ENCODE data around the gene SPATS2. TPM values are rescaled to one million over a fixed set of nuclear protein-coding genes. Genes with fewer than 3 reads are reported as not detected.
"Not testable (repeated sequence)": the region's sequence is repeated elsewhere in the genome, so short reads cannot be mapped to it uniquely, and the experiment has no call there.

The SPATS2 gene
- total RNA-seq, 2 experiments from 2014 or later: 10.6 to 18.8 TPM

DNA sequence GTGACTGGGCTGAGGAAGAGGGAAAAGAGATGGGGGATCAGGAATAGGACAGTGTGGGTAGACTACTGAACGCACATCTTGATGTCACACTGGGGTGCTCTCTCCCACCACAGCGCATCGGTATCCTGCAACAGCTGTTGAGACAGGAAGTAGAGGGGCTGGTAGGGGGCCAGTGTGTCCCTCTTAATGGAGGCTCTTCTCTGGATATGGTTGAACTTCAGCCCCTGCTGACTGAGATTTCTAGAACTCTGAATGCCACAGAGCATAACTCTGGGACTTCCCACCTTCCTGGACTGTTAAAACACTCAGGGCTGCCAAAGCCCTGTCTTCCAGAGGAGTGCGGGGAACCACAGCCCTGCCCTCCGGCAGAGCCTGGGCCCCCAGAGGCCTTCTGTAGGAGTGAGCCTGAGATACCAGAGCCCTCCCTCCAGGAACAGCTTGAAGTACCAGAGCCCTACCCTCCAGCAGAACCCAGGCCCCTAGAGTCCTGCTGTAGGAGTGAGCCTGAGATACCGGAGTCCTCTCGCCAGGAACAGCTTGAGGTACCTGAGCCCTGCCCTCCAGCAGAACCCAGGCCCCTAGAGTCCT lies 37.1 kb upstream of the SPATS2 start:
- ChIA-PET CTCF (interaction anchor here (1.1 to 2.0 kb wide), 2 partner anchors 12 to 41 kb away, joined by 4 to 17 read pairs; no protein-coding TSS in a partner anchor), POLR2A (no interaction called here)
- no peak for ATAC-seq
- no peak for DNase-seq
- Mint-ChIP-seq H3K4me1 (peaks cover 7% of the 10 kb centered on the region), H3K4me3 (no peak overlapping the region), H3K9me3 (ENCODE audit: low read depth) (no peaks in the 10 kb centered on the region), H3K36me3 (ENCODE audit: low read depth) (peaks cover 33% of the 10 kb centered on the region), H3K27me3 (peaks cover 29% of the 10 kb centered on the region), H3K27ac (no peak overlapping the region)
- intact Hi-C loops (cut with DNase I, micrococcal nuclease): no loop called here

DNA sequence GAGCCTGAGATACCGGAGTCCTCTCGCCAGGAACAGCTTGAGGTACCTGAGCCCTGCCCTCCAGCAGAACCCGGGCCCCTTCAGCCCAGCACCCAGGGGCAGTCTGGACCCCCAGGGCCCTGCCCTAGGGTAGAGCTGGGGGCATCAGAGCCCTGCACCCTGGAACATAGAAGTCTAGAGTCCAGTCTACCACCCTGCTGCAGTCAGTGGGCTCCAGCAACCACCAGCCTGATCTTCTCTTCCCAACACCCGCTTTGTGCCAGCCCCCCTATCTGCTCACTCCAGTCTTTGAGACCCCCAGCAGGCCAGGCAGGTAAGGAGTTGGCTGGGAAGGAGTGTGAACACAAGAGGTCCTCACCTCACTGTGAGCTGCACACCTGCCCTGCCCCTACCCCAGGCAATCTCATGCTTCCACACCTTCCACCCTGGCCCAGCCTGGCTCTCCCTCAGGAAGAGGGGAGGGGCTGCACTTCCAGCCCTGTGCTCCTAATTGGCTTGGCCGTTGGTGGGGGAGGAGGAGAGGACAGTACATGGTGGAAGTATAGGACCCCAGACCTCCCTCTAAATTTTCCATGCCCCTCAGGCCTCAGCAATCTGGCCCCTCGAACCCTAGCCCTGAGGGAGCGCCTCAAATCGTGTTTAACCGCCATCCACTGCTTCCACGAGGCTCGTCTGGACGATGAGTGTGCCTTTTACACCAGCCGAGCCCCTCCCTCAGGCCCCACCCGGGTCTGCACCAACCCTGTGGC lies 36.5 kb upstream of the SPATS2 start:
- Mint-ChIP-seq H3K27ac (no peak overlapping the region), H3K4me3 (no peak overlapping the region), H3K36me3 (ENCODE audit: low read depth) (peaks cover 32% of the 10 kb centered on the region), H3K4me1 (peaks cover 9% of the 10 kb centered on the region), H3K9me3 (ENCODE audit: low read depth) (no peaks in the 10 kb centered on the region), H3K27me3 (peaks cover 36% of the 10 kb centered on the region)
- CTCF ChIA-PET: interaction anchor here (0.5 to 2.3 kb wide), 11 partner anchors 8 to 184 kb away, joined by 3 to 20 read pairs (median 6); partner anchors contain the start of genes DNAJC22, PRPH, SPATS2 and TROAP
- POLR2A ChIA-PET: no interaction called here
- DNase-seq (no peak), ATAC-seq (no peak)
- intact Hi-C loops (cut with DNase I, micrococcal nuclease): no loop called here

DNA sequence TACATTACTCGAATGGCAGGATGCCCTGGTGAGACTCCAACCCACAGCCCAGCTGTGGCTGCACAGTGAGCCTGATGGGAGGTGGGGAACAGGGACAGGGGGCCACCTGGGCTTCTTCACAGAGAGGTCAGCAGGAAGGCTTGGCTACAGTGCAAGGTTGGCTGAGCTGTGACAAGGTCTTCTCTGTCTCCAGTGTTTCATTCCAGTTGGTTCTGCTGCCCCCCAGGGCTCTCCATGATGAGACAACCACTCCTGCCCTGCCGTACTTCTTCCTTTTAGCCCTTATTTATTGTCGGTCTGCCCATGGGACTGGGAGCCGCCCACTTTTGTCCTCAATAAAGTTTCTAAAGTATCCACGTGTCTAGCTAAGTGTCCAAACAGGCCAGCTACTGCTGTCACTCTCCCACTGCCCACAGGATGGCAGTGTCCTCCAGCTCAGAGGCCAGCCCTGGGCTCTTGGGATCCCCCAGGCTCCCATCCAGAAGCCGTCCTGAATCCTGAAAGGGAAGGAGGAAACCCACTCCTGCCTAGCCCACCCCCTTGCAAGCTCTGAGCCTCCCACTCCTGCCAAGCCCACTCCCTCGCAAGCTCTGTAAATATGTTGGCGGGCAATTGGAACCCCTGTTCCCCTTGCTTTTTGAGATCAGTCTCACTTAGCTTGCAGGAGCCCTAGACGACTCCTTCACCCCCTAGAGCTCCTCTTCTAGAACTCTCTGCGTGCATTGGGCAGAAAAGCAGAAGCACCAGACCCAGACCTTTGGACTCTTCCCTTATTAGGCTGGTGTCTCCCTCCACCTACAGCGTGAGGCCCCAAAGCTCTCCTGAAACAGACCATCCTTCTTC lies 35.7 kb upstream of the SPATS2 start:
- ATAC-seq (no peak), DNase-seq (no peak)
- peaks cover 29% of the 10 kb centered on the region for H3K36me3 Mint-ChIP-seq (ENCODE audit: low read depth)
- ChIA-PET CTCF (interaction anchor here (0.5 to 2.3 kb wide), 17 partner anchors 9 to 240 kb away, joined by 3 to 20 read pairs (median 4); partner anchors contain the start of genes DHH, DNAJC22, PRPH and SPATS2), POLR2A (interaction anchor here (0.6 to 1.1 kb wide), 3 partner anchors 9 to 61 kb away, joined by 3 to 6 read pairs (median 4); partner anchors contain the start of gene TROAP)
- peaks cover 37% of the 10 kb centered on the region for H3K27me3 Mint-ChIP-seq
- no peak overlapping the region for H3K4me3 Mint-ChIP-seq
- H3K27ac Mint-ChIP-seq: no peak overlapping the region
- intact Hi-C loops (cut with DNase I, micrococcal nuclease): no loop called here
- no peaks in the 10 kb centered on the region for H3K9me3 Mint-ChIP-seq (ENCODE audit: low read depth)
- peaks cover 10% of the 10 kb centered on the region for H3K4me1 Mint-ChIP-seq

DNA sequence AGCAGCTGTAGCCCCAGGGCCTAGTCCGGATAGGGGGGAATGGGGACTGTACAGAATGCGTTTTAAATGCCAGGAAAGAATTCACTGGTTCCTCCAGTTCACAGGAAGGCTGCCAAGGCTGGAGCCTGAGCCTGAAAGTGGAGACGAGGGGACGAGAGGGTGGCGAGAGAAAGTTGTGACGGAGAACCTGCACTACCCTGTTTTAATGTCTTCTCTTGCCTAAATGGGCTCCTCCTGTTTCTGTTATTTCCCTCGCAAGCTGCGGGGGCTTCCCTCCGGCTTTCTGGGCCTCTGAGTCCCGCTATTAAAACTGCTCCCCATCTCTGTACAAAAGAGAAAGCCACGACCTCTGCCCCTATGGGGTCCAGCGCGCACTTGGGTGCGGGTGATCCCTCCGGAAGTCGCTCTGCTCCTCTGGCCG lies 34.8 kb upstream of the SPATS2 start:
- DNase-seq (no peak), ATAC-seq (no peak)
- ChIA-PET POLR2A (interaction anchor here (1.1 kb wide), 2 partner anchors 10 to 11 kb away, joined by 3 to 6 read pairs; partner anchors contain the start of gene TROAP), CTCF (interaction anchor here (0.5 to 2.3 kb wide), 10 partner anchors 9 to 238 kb away, joined by 3 to 20 read pairs (median 6); partner anchors contain the start of genes DHH, DNAJC22, PRPH and TROAP)
- Mint-ChIP-seq H3K4me1 (peaks cover 18% of the 10 kb centered on the region), H3K9me3 (ENCODE audit: low read depth) (no peaks in the 10 kb centered on the region), H3K36me3 (ENCODE audit: low read depth) (peaks cover 25% of the 10 kb centered on the region), H3K27ac (no peak overlapping the region), H3K27me3 (peaks cover 45% of the 10 kb centered on the region), H3K4me3 (no peak overlapping the region)
- intact Hi-C loops (cut with DNase I, micrococcal nuclease): no loop called here

DNA sequence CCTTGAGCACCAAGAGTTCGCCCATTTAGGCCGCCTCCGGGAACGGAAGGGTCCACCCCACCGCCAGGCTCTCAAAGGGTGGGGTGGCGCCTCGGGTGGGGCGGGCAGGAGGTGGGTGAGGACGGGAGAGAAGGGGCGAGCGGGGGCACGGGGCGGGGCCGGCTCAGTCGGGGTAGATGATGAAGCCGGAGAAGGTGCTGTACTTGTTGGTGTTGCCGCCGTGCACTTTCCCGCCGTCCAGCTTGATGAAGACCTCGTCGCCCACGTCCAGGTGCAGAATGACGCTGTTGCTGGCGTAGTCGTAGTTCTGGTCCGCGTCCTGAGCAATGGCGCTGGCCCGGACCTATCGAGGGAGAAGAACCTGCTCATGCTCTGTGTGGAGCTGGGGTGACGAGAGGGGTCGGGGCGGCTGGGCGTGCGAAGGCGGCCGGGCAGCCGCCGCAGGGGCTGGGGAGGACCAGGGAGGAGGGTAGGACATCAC lies 34.3 kb upstream of the SPATS2 start:
- Mint-ChIP-seq H3K27ac (no peak overlapping the region), H3K9me3 (ENCODE audit: low read depth) (no peaks in the 10 kb centered on the region), H3K27me3 (peaks cover 49% of the 10 kb centered on the region), H3K36me3 (ENCODE audit: low read depth) (peaks cover 22% of the 10 kb centered on the region), H3K4me1 (peaks cover 23% of the 10 kb centered on the region), H3K4me3 (peak overlapping the region; percentile 45)
- POLR2A ChIA-PET: interaction anchor here (0.7 kb wide), 1 partner anchor 10 kb away, joined by 3 read pairs; the partner anchor contains the start of gene TROAP
- ATAC-seq: no peak
- CTCF ChIA-PET: interaction anchor here (1.3 to 2.3 kb wide), 4 partner anchors 9 to 37 kb away, joined by 4 to 20 read pairs (median 6); partner anchors contain the start of gene DNAJC22
- intact Hi-C loops (cut with DNase I, micrococcal nuclease): no loop called here
- no peak for DNase-seq

DNA sequence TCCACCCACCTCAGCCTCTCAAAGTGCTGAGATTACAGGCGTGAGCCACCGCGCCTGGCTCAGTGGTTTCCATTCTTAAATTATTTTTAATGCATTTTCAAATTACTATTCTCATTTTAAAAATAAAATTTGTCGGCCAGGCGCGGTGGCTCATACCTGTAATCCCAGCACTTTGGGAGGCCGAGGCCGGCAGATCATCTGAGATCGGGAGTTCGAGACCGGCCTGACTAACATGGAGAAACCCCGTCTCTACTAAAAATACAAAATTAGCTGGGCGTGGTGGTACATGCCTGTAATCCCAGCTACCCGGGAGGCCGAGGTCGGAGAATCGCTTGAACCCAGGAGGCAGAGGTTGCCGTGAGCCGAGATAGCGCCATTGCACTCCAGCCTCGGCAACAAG lies 33.5 kb upstream of the SPATS2 start:
- DNase-seq; H3K9me3 Mint-ChIP-seq (ENCODE audit: low read depth); intact Hi-C loops (cut with DNase I, micrococcal nuclease); POLR2A ChIA-PET; ATAC-seq; H3K4me3 Mint-ChIP-seq; H3K27ac Mint-ChIP-seq: not testable (repeated sequence)
- peaks cover 21% of the 10 kb centered on the region for H3K36me3 Mint-ChIP-seq (ENCODE audit: low read depth)
- CTCF ChIA-PET: interaction anchor here (0.7 to 2.0 kb wide), 4 partner anchors 8 to 38 kb away, joined by 3 to 9 read pairs (median 4); no protein-coding TSS in a partner anchor
- H3K4me1 Mint-ChIP-seq: peaks cover 25% of the 10 kb centered on the region
- peaks cover 58% of the 10 kb centered on the region for H3K27me3 Mint-ChIP-seq

DNA sequence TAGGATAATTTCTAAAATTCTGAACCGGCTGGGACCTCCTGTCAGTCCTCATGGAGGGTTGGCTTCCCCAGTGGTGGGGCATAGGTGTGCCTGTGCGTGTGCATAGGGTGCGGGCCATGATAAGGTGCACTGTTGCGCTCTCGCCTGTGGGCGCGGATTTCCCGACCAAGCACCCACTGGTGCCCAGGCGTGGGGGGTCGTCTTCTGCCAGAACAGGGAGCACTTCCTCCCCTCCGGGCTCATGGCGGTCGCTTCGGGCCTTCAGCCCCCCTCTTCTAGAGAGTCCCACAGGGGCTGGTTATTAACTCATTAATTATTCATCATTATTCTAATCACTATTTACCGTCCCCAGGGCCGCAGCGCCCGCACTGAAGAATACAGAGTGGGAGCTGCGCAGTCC lies 33.0 kb upstream of the SPATS2 start:
- CTCF ChIA-PET: interaction anchor here (0.7 to 1.9 kb wide), 7 partner anchors 8 to 50 kb away, joined by 3 to 15 read pairs (median 8); partner anchors contain the start of gene PRPH
- no peak overlapping the region for H3K4me3 Mint-ChIP-seq
- POLR2A ChIA-PET: no interaction called here
- H3K9me3 Mint-ChIP-seq (ENCODE audit: low read depth): no peaks in the 10 kb centered on the region
- peaks cover 61% of the 10 kb centered on the region for H3K27me3 Mint-ChIP-seq
- H3K4me1 Mint-ChIP-seq: peaks cover 25% of the 10 kb centered on the region
- H3K27ac Mint-ChIP-seq: no peak overlapping the region
- intact Hi-C loops (cut with DNase I, micrococcal nuclease): no loop called here
- peaks cover 18% of the 10 kb centered on the region for H3K36me3 Mint-ChIP-seq (ENCODE audit: low read depth)
- ATAC-seq (no peak), DNase-seq (no peak)

DNA sequence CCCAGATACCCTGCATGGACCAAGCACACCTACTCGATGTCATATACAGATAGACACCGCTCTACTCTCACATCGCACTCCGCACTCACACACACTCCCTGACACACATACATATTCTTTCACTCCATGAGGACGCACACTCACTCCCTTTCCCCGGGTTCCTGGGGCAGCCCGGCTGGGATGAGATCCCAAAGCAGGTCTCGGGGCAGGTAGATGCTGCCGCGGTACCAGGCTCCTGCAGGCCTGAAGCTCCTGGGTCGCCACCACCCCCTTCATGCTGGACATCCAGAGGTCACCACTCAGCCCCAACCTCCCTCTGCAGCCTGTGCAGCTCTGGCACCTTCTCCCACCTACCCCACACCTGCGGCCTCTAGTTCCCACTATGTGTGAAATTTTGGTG lies 32.6 kb upstream of the SPATS2 start:
- DNase-seq: no peak

DNA sequence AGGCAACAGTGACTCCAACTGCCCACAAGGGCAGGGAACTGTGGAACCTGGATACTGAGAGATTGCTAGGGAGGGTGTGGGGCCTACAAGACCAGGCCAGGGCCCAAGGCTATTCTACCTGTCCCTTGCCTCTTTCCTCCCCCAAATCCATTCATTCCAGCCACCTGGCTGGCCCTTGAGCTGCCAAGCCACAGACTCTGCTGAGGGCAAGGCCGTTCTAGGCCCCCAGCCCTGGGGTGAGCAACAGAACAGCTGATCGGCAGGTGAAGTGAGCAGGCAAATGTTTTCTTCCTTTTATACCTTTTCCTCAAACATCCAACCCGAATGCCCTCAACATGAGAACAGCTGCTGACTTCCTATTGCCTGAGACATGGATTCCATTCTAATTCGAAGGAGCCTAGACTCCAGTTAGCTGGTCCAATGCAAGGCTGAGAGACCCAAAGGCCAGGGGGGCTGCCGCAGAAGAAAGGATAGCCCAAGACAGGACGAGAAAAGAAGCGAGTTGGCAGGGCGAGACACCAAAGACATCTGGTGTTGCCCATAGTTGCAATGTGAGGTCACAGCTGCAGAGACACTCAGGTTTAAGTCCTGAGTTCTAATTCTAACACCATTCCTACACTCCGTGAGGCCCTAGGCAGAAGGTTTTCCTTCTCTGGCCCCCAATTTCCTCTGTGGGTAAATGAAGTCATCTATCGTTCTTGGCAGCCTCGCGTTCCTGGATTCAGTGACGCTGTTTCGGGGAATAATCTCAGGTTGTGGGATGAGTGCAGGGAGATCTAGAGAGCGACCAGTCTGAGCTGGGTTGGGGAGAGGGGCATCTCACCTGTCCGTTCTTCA lies 31.9 kb upstream of the SPATS2 start:
- ATAC-seq: no peak
- CTCF ChIA-PET: interaction anchor here (0.6 to 1.9 kb wide), 15 partner anchors 11 to 1325 kb away, joined by 3 to 15 read pairs (median 4); partner anchors contain the start of genes DNAJC22, PRPH and TROAP
- peaks cover 68% of the 10 kb centered on the region for H3K27me3 Mint-ChIP-seq
- intact Hi-C loops (cut with DNase I, micrococcal nuclease): no loop called here
- H3K36me3 Mint-ChIP-seq (ENCODE audit: low read depth): peaks cover 13% of the 10 kb centered on the region
- no peaks in the 10 kb centered on the region for H3K9me3 Mint-ChIP-seq (ENCODE audit: low read depth)
- POLR2A ChIA-PET: no interaction called here
- H3K4me3 Mint-ChIP-seq: no peak overlapping the region
- peaks cover 25% of the 10 kb centered on the region for H3K4me1 Mint-ChIP-seq
- no peak overlapping the region for H3K27ac Mint-ChIP-seq
- DNase-seq: no peak

More for the DNA sequence above, 32.6 kb upstream of the SPATS2 start:
- intact Hi-C loops (cut with DNase I, micrococcal nuclease): no loop called here
- ChIA-PET POLR2A (no interaction called here), CTCF (interaction anchor here (0.6 to 1.9 kb wide), 14 partner anchors 12 to 1326 kb away, joined by 3 to 15 read pairs (median 4); partner anchors contain the start of genes DNAJC22, PRPH and TROAP)
- Mint-ChIP-seq H3K27ac (no peak overlapping the region), H3K9me3 (ENCODE audit: low read depth) (no peaks in the 10 kb centered on the region), H3K27me3 (peaks cover 64% of the 10 kb centered on the region), H3K36me3 (ENCODE audit: low read depth) (peaks cover 16% of the 10 kb centered on the region), H3K4me3 (no peak overlapping the region), H3K4me1 (peaks cover 25% of the 10 kb centered on the region)
- no peak for ATAC-seq

DNA sequence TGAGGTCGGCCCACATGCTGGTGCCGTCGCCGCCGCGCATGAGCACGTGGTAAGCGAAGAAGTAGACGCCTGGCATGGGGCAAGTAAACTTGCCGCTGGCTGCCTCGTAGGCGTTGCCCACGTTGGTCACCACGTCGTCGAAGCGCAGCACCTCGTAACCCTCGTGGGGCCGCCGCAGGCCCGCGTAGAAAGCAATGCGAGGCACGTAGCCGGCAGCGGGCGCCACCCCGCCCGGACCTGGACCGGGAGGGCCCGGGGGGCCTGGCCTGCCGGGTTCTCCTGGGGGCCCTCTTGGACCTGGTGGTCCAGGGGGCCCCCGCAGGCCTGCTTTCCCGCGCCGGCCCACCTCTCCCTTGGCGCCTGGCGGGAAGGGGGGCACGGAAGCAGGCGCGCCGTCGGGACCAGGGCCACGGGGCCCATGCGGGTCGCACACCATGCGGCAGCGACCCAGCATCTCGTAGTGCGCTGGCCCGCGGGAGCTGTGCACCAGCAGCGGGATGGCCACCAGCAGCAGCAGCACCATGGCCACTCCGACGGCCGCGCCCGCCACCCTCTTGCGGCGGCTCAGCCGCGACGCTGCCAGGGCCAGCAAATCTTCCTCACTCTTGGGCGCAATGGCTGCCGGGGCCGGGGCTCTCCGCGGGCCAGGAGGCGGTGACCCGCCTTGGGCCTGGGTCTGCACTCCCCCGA lies 31.2 kb upstream of the SPATS2 start:
- intact Hi-C loops (cut with DNase I, micrococcal nuclease): no loop called here
- DNase-seq: no peak
- Mint-ChIP-seq H3K36me3 (ENCODE audit: low read depth) (peaks cover 8% of the 10 kb centered on the region), H3K4me3 (no peak overlapping the region), H3K9me3 (ENCODE audit: low read depth) (no peaks in the 10 kb centered on the region), H3K4me1 (peaks cover 25% of the 10 kb centered on the region), H3K27ac (no peak overlapping the region), H3K27me3 (peaks cover 71% of the 10 kb centered on the region)
- CTCF ChIA-PET: interaction anchor here (0.6 to 1.9 kb wide), 12 partner anchors 11 to 285 kb away, joined by 3 to 15 read pairs (median 4); partner anchors contain the start of gene PRPH
- no peak for ATAC-seq
- POLR2A ChIA-PET: no interaction called here
